SK-N-SH (cell line): ENCODE measurements around the gene SLC2A4. TPM values are rescaled to one million over a fixed set of nuclear protein-coding genes. Genes with fewer than 3 reads are reported as not detected.

ENCODE experiments used
- CTCF ChIA-PET: fragments of 300-600, 350-600 bp; formaldehyde crosslinking; extraction: SDS; loops from one replicate; lab custom pipeline; 2021; lab: Yijun Ruan, JAX
- POLR2A ChIA-PET: fragments of 350-600 bp; sonication (Branson Sonifier 250); formaldehyde crosslinking; extraction: SDS; loops from one replicate; lab custom pipeline; 2020; ENCODE audit warnings: antibody characterized with exemption, inconsistent platforms; lab: Yijun Ruan, JAX
- DNase-seq: peaks from one replicate; pipeline ENCODE4 v3.0.0; 2012
- H2AFZ ChIP-seq: fragments of 200-600 bp; sonication (generic); 2 replicates; pipeline ENCODE4 v1.8.1; 2016; ENCODE audit warnings: antibody characterized with exemption, mild to moderate bottlenecking, low read depth
- H3F3A ChIP-seq: fragments of 200-600 bp; sonication (generic); replicated peaks from 2 replicates; pipeline ENCODE3; 2016; ENCODE audit warnings: antibody characterized with exemption, mild to moderate bottlenecking; ENCODE audit not compliant: insufficient read depth
- H3K27ac ChIP-seq, 2 experiments: fragments of 200-500 bp in 1 of 2; fragments of 200-600 bp in 1 of 2; sonication (Bioruptor generic) in 1 of 2; sonication (generic), shearing (Covaris generic) in 1 of 2; 2 replicates each; pipeline versions ENCODE4 v1.5.1 to v1.6.1; 2014 to 2016; ENCODE audit warnings: low read depth in 2 of 2, inconsistent platforms in 1 of 2, low read length in 1 of 2, mild to moderate bottlenecking in 1 of 2, mixed read lengths in 1 of 2
- H3K27me3 ChIP-seq: fragments of 200-600 bp; sonication (generic), shearing (Covaris generic); 2 replicates; pipeline ENCODE4 v1.6.1; 2016; ENCODE audit warnings: mixed run types; ENCODE audit not compliant: insufficient read depth
- H3K36me3 ChIP-seq, 2 experiments: fragments of 200-500 bp in 1 of 2; fragments of 200-600 bp in 1 of 2; sonication (Bioruptor generic) in 1 of 2; sonication (generic) in 1 of 2; replicated peaks in 1 of 2; 2 replicates each; pipeline versions ENCODE3 to v1.5.1; 2014 to 2016; ENCODE audit warnings: low read length in 1 of 2, mild to moderate bottlenecking in 1 of 2; ENCODE audit not compliant: insufficient read depth in 2 of 2, control insufficient read depth in 1 of 2
- H3K4me1 ChIP-seq, 2 experiments: fragments of 200-500 bp in 1 of 2; fragments of 200-600 bp in 1 of 2; sonication (Bioruptor generic) in 1 of 2; sonication (generic), shearing (Covaris generic) in 1 of 2; 2 replicates each; pipeline versions ENCODE4 v1.5.1 to v1.6.1; 2014 to 2016; ENCODE audit warnings: low read depth in 1 of 2, low read length in 1 of 2, mixed run types in 1 of 2; ENCODE audit not compliant: insufficient read depth in 2 of 2, control insufficient read depth in 1 of 2
- H3K4me2 ChIP-seq: fragments of 200-600 bp; sonication (generic), shearing (Covaris generic); 2 replicates; pipeline ENCODE4 v1.6.1; 2017; ENCODE audit warnings: mixed run types
- H3K4me3 ChIP-seq, 2 experiments: fragments of 200-500 bp in 1 of 2; fragments of 200-600 bp in 1 of 2; sonication (Bioruptor generic) in 1 of 2; sonication (generic), shearing (Covaris generic) in 1 of 2; 2 replicates each; pipeline versions ENCODE4 v1.5.1 to v1.8.1; 2014 to 2016; ENCODE audit warnings: low read depth in 2 of 2, inconsistent platforms in 1 of 2, low read length in 1 of 2, mild to moderate bottlenecking in 1 of 2, mixed read lengths in 1 of 2, moderate library complexity in 1 of 2
- H3K79me2 ChIP-seq: fragments of 200-600 bp; sonication (generic); 2 replicates; pipeline ENCODE4 v1.8.1; 2017; ENCODE audit warnings: mild to moderate bottlenecking; ENCODE audit not compliant: insufficient read depth
- H3K9ac ChIP-seq: fragments of 200-600 bp; sonication (generic); 2 replicates; pipeline ENCODE4 v1.6.1; 2017; ENCODE audit warnings: mixed run types
- H3K9me2 ChIP-seq: fragments of 200-600 bp; sonication (generic); 2 replicates; pipeline ENCODE4 v1.6.1; 2017; ENCODE audit warnings: mixed run types
- H3K9me3 ChIP-seq: fragments of 200-600 bp; sonication (generic); 2 replicates; pipeline ENCODE4 v1.6.1; 2017; ENCODE audit warnings: mixed run types, mild to moderate bottlenecking, moderate library complexity
- H4K20me1 ChIP-seq: fragments of 200-600 bp; sonication (generic); 2 replicates; pipeline ENCODE4 v1.6.1; 2017; ENCODE audit warnings: mild to moderate bottlenecking, mixed run types; ENCODE audit not compliant: insufficient read depth
- EP300 ChIP-seq, 2 experiments: IDR thresholded peaks; 2 replicates each; pipeline versions ENCODE4 v1.4.0 to v1.6.1; 2012; ENCODE audit warnings: borderline replicate concordance in 1 of 2, low read depth in 1 of 2, low read length in 1 of 2
- EZH2phosphoT487 ChIP-seq: fragments of 200-600 bp; sonication (generic); IDR thresholded peaks from 2 replicates; pipeline ENCODE4 v1.6.1; 2017; ENCODE audit warnings: low read depth, mixed run types, mild to moderate bottlenecking, antibody characterized with exemption, moderate library complexity, borderline replicate concordance
- FOXM1 ChIP-seq: IDR thresholded peaks from 2 replicates; pipeline ENCODE4 v1.4.0; 2012; ENCODE audit warnings: low read depth, mild to moderate bottlenecking
- GABPA ChIP-seq: IDR thresholded peaks from 2 replicates; pipeline ENCODE4 v1.4.0; 2012; ENCODE audit warnings: low read depth, mild to moderate bottlenecking
- GATA2 ChIP-seq: sonication (generic); formaldehyde crosslinking; IDR thresholded peaks from 2 replicates; pipeline ENCODE4 v1.5.0; 2020; ENCODE audit warnings: mild to moderate bottlenecking, missing genetic modification reagents
- IRF3 ChIP-seq: fragments of 150-350 bp; IDR thresholded peaks from 2 replicates; pipeline ENCODE4 v1.6.1; 2016; ENCODE audit warnings: mild to moderate bottlenecking, low read depth, low read length
- MEF2A ChIP-seq: IDR thresholded peaks from 2 replicates; pipeline ENCODE4 v1.4.0; 2012; ENCODE audit warnings: low read depth, borderline replicate concordance
- MXI1 ChIP-seq: IDR thresholded peaks from 2 replicates; pipeline ENCODE4 v1.6.1; 2012; ENCODE audit warnings: mild to moderate bottlenecking, low read depth, low read length, improper control_type of control experiment
- NRF1 ChIP-seq: IDR thresholded peaks from 2 replicates; pipeline ENCODE4 v1.6.1; 2012; ENCODE audit warnings: low read depth, mild to moderate bottlenecking, low read length
- PBX3 ChIP-seq: IDR thresholded peaks from 2 replicates; pipeline ENCODE4; 2012
- POLR2AphosphoS5 ChIP-seq: IDR thresholded peaks from 2 replicates; pipeline ENCODE4 v1.6.1; 2012; ENCODE audit warnings: low read depth, low read length
- RAD21 ChIP-seq: IDR thresholded peaks from 2 replicates; pipeline ENCODE4 v1.6.1; 2012; ENCODE audit warnings: mild to moderate bottlenecking, low read length
- RCOR1 ChIP-seq: fragments of 150-350 bp; IDR thresholded peaks from 2 replicates; pipeline ENCODE4 v1.6.1; 2017; ENCODE audit warnings: antibody characterized with exemption, low read length
- RXRA ChIP-seq: IDR thresholded peaks from 2 replicates; pipeline ENCODE4 v1.4.0; 2012; ENCODE audit warnings: low read depth, mild to moderate bottlenecking, borderline replicate concordance
- SMC3 ChIP-seq: IDR thresholded peaks from 2 replicates; pipeline ENCODE4 v1.6.1; 2012; ENCODE audit warnings: low read depth, low read length, improper control_type of control experiment
- TEAD4 ChIP-seq: IDR thresholded peaks from 2 replicates; pipeline ENCODE4 v1.4.0; 2012; ENCODE audit warnings: mild to moderate bottlenecking, borderline replicate concordance; ENCODE audit not compliant: insufficient read depth
- USF1 ChIP-seq: IDR thresholded peaks from 2 replicates; pipeline ENCODE4 v1.4.0; 2012; ENCODE audit warnings: low read depth, borderline replicate concordance
- USF2 ChIP-seq: fragments of 150-350 bp; IDR thresholded peaks from 2 replicates; pipeline ENCODE4 v1.6.1; 2017; ENCODE audit warnings: antibody characterized with exemption, low read length, low read depth, borderline replicate concordance
- YY1 ChIP-seq: IDR thresholded peaks from 2 replicates; pipeline ENCODE4 v1.4.0; 2012; ENCODE audit warnings: low read depth, mild to moderate bottlenecking
- WGBS: methylation state at CpG from one replicate; pipeline ENCODE4 v1.1.6; 2017; ENCODE audit warnings: low lambda C conversion rate; 5-methylcytosine and 5-hydroxymethylcytosine counted together
- polyA plus RNA-seq, 3 experiments: library from polyadenylated mRNA; depleted of rRNA; stranded (reverse); fragments of >200 nt; gene quantifications; 2 replicates each; pipeline ENCODE4 v1.2.3, GENCODE V29; 2012

The SLC2A4 gene
- polyA plus RNA-seq, 1 of the 3 experiments (the other 2 are of a cell fraction) = 0.44 TPM

GRCh38 chr17:7289256-7290032, 7.9 kb downstream of the SLC2A4 start:
- 44% methylated on average over 8 of the region's 18 CpGs for WGBS
- Histone ChIP-seq H3K79me2 (no peaks in the 10 kb centered on the region), H3K4me1 (peaks cover 0 to 3% of the 10 kb centered on the region in 2 experiments; a peak in 1 of 4 replicates), H3K36me3 (no peaks in the 10 kb centered on the region), H3K9me3 (no peaks in the 10 kb centered on the region), H3K4me2 (no peak overlapping the region), H3F3A (peaks cover 5% of the 10 kb centered on the region), H3K9me2 (no peaks in the 10 kb centered on the region), H2AFZ (no peak overlapping the region), H3K9ac (no peak overlapping the region), H4K20me1 (no peaks in the 10 kb centered on the region), H3K27me3 (peaks cover 30% of the 10 kb centered on the region; the same call in 1 of the 2 replicates), H3K27ac (no peak overlapping the region), H3K4me3 (no peak overlapping the region)
- peak; percentile 29 for DNase-seq
- ChIA-PET CTCF (interaction anchor here (0.9 to 1.6 kb wide), 3 partner anchors 9 to 244 kb away, joined by 3 to 11 read pairs (median 4); partner anchors contain the start of gene SLC2A4), POLR2A (no interaction called here)
- no peak for TF ChIP-seq TEAD4
- no peak for TF ChIP-seq EP300 (IDR thresholded peaks at IDR 0.05; ENCODE audit: borderline replicate concordance in 1 of 2, low read depth in 1 of 2, low read length in 1 of 2)
- no peak for TF ChIP-seq POLR2AphosphoS5
- no peak for TF ChIP-seq RAD21
- no peak for TF ChIP-seq RCOR1
- TF ChIP-seq EZH2phosphoT487 = no peak
- TF ChIP-seq SMC3 = no peak
- no peak for TF ChIP-seq IRF3
- TF ChIP-seq NRF1 = no peak
- no peak for TF ChIP-seq RXRA
- TF ChIP-seq PBX3 = no peak
- TF ChIP-seq GATA2 (CRISPR knock-in tag) = no peak
- no peak for TF ChIP-seq MEF2A

GRCh38 chr17:7290166-7290565, 8.6 kb downstream of the SLC2A4 start:
- Histone ChIP-seq H3K4me1 (peaks cover 0 to 6% of the 10 kb centered on the region in 2 experiments; a peak in 1 of 4 replicates), H3K9me2 (no peaks in the 10 kb centered on the region), H3K36me3 (no peaks in the 10 kb centered on the region), H3K9me3 (no peaks in the 10 kb centered on the region), H3K9ac (no peak overlapping the region), H3K4me3 (no peak overlapping the region), H4K20me1 (no peaks in the 10 kb centered on the region), H3K27ac (no peak overlapping the region), H3K27me3 (peaks cover 30% of the 10 kb centered on the region; the same call in 1 of the 2 replicates), H2AFZ (no peak overlapping the region), H3K4me2 (no peak overlapping the region), H3F3A (peaks cover 5% of the 10 kb centered on the region), H3K79me2 (no peaks in the 10 kb centered on the region)
- ChIA-PET CTCF (interaction anchor here (0.9 to 1.6 kb wide), 3 partner anchors 9 to 244 kb away, joined by 3 to 11 read pairs (median 4); partner anchors contain the start of gene SLC2A4), POLR2A (no interaction called here)
- WGBS = 61% methylated on average over 8 of the region's 19 CpGs
- no peak for DNase-seq
- TF ChIP-seq GABPA (no peak), MXI1 (no peak), YY1 (no peak), USF1 (no peak), USF2 (no peak), FOXM1 (no peak)
